Cortex of kidney (tissue), 1 donor: Measurements from ENCODE around the gene GRID2.

Experiments used
- DNase-seq: peaks from one replicate; lab custom pipeline; 2025; lab: John Stamatoyannopoulos, UW

Gene GRID2

GRCh38 chr4:93684571-93684970, 1380.8 kb downstream of the GRID2 start:
- no peak for DNase-seq

- DNase-seq, result no peak
These were observed 1383.5 kb downstream of the GRID2 start for GRCh38 chr4:93687304-93687703.

GRCh38 chr4:93688978-93689377, 1385.2 kb downstream of the GRID2 start:
- no peak for DNase-seq

GRCh38 chr4:93693141-93693540, 1389.4 kb downstream of the GRID2 start:
- DNase-seq, result no peak

- DNase-seq, result no peak
These were observed 1394.9 kb downstream of the GRID2 start for GRCh38 chr4:93698686-93699085.

GRCh38 chr4:93700571-93700970, 1396.8 kb downstream of the GRID2 start:
- DNase-seq, result no peak

- no peak for DNase-seq
These were observed 1406.5 kb downstream of the GRID2 start for GRCh38 chr4:93710101-93710846.

GRCh38 chr4:93710847-93711430, 1407.2 kb downstream of the GRID2 start:
- no peak for DNase-seq

- DNase-seq, result no peak
These were observed 1414.5 kb downstream of the GRID2 start for GRCh38 chr4:93718233-93718632.

- no peak for DNase-seq
These were observed 1415.8 kb downstream of the GRID2 start for GRCh38 chr4:93719552-93719951.

- DNase-seq, result no peak
These were observed 1418.7 kb downstream of the GRID2 start for GRCh38 chr4:93722446-93722845.

GRCh38 chr4:93730251-93730650, 1426.5 kb downstream of the GRID2 start:
- DNase-seq, result no peak

GRCh38 chr4:93730760-93731159, 1427.0 kb downstream of the GRID2 start:
- no peak for DNase-seq

GRCh38 chr4:93731456-93731855, 1427.7 kb downstream of the GRID2 start:
- DNase-seq, result no peak

GRCh38 chr4:93732509-93732908, 1428.7 kb downstream of the GRID2 start:
- DNase-seq, result no peak

- DNase-seq, result no peak
These were observed 1437.1 kb downstream of the GRID2 start for GRCh38 chr4:93740890-93741289.

- no peak for DNase-seq
These were observed 1439.3 kb downstream of the GRID2 start for GRCh38 chr4:93743022-93743421.

GRCh38 chr4:93743635-93744034, 1439.9 kb downstream of the GRID2 start:
- no peak for DNase-seq

GRCh38 chr4:93744961-93745360, 1441.2 kb downstream of the GRID2 start:
- DNase-seq, result no peak

- no peak for DNase-seq
These were observed 1442.3 kb downstream of the GRID2 start for GRCh38 chr4:93746031-93746430.

- no peak for DNase-seq
These were observed 1443.5 kb downstream of the GRID2 start for GRCh38 chr4:93747220-93747619.

- DNase-seq, result no peak
These were observed 1444.9 kb downstream of the GRID2 start for GRCh38 chr4:93748373-93749291.

GRCh38 chr4:93749292-93749761, 1445.6 kb downstream of the GRID2 start:
- DNase-seq, result no peak
